ENCODE measurements around the gene GALNT7. TPM values are rescaled to one million over a fixed set of nuclear protein-coding genes. Genes with fewer than 3 reads are reported as not detected.

The GALNT7 gene
- total RNA-seq, 1 experiment from 2014 or later = 51.6 TPM

GRCh38 chr4:173360587-173361221 lies 192.1 kb downstream of the GALNT7 start:
- no peaks in the 10 kb centered on the region for H3K36me3 Mint-ChIP-seq (ENCODE audit: insufficient read depth, unreplicated experiment)
- TF ChIP-seq, protein P1, sequence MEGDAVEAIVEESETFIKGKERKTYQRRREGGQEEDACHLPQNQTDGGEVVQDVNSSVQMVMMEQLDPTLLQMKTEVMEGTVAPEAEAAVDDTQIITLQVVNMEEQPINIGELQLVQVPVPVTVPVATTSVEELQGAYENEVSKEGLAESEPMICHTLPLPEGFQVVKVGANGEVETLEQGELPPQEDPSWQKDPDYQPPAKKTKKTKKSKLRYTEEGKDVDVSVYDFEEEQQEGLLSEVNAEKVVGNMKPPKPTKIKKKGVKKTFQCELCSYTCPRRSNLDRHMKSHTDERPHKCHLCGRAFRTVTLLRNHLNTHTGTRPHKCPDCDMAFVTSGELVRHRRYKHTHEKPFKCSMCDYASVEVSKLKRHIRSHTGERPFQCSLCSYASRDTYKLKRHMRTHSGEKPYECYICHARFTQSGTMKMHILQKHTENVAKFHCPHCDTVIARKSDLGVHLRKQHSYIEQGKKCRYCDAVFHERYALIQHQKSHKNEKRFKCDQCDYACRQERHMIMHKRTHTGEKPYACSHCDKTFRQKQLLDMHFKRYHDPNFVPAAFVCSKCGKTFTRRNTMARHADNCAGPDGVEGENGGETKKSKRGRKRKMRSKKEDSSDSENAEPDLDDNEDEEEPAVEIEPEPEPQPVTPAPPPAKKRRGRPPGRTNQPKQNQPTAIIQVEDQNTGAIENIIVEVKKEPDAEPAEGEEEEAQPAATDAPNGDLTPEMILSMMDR (IDR thresholded peaks at IDR 0.05; ENCODE audit: unreplicated experiment) = no peak
- H3K27ac Mint-ChIP-seq (ENCODE audit: unreplicated experiment) = no peak overlapping the region
- CTCF ChIA-PET = interaction anchor here (1.1 kb wide), 1 partner anchor 25 kb away, joined by 3 read pairs; no protein-coding TSS in a partner anchor
- H3K27me3 Mint-ChIP-seq (ENCODE audit: unreplicated experiment) = no peaks in the 10 kb centered on the region
- no peak overlapping the region for H3K4me3 Mint-ChIP-seq (ENCODE audit: low read depth, unreplicated experiment)
- DNase-seq = no peak
- H3K9me3 Mint-ChIP-seq (ENCODE audit: low read depth, unreplicated experiment) = no peaks in the 10 kb centered on the region
- intact Hi-C loops (cut with micrococcal nuclease; ENCODE audit: unreplicated experiment) = no loop called here
- no peaks in the 10 kb centered on the region for H3K4me1 Mint-ChIP-seq (ENCODE audit: low read depth, unreplicated experiment)
- BruUV-seq (replicated peaks) = no TSS peak

DNA sequence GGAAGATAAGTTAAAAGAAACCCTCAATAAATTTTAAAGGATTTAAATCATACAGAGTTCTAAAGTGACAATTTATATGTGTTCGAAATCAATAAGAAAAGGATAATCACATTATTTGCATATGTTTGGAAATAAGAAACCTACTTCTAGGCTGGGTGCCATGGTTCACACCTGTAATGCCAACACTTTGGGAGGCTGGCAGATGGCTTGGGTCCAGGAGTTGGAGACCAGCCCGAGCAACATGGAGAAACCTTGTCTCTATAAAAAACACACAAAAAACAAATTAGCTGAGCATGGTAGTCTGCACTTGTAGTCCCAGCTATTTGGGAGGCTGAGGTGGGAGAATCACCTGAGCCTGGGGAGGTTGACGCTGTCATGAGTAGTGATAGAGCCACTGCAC lies 194.1 kb downstream of the GALNT7 start:
- no peaks in the 10 kb centered on the region for H3K27me3 Mint-ChIP-seq (ENCODE audit: unreplicated experiment)
- DNase-seq = no peak
- TF ChIP-seq, protein P1 (IDR thresholded peaks at IDR 0.05; ENCODE audit: unreplicated experiment) = no peak
- CTCF ChIA-PET = no interaction called here
- no peak overlapping the region for H3K27ac Mint-ChIP-seq (ENCODE audit: unreplicated experiment)
- intact Hi-C loops (cut with micrococcal nuclease; ENCODE audit: unreplicated experiment) = no loop called here
- no peaks in the 10 kb centered on the region for H3K9me3 Mint-ChIP-seq (ENCODE audit: low read depth, unreplicated experiment)
- no peaks in the 10 kb centered on the region for H3K4me1 Mint-ChIP-seq (ENCODE audit: low read depth, unreplicated experiment)
- no peaks in the 10 kb centered on the region for H3K36me3 Mint-ChIP-seq (ENCODE audit: insufficient read depth, unreplicated experiment)
- BruUV-seq (replicated peaks) = no TSS peak
- H3K4me3 Mint-ChIP-seq (ENCODE audit: low read depth, unreplicated experiment) = no peak overlapping the region

- Mint-ChIP-seq H3K4me1 (ENCODE audit: low read depth, unreplicated experiment) (no peaks in the 10 kb centered on the region), H3K27ac (ENCODE audit: unreplicated experiment) (no peak overlapping the region)
Measured at GRCh38 chr4:173365359-173365996, 196.9 kb downstream of the GALNT7 start.

GRCh38 chr4:173367285-173367684 lies 198.7 kb downstream of the GALNT7 start:
- Mint-ChIP-seq H3K4me1 (ENCODE audit: low read depth, unreplicated experiment) (no peaks in the 10 kb centered on the region), H3K9me3 (ENCODE audit: low read depth, unreplicated experiment) (no peaks in the 10 kb centered on the region), H3K36me3 (ENCODE audit: insufficient read depth, unreplicated experiment) (peaks cover 32% of the 10 kb centered on the region), H3K27me3 (ENCODE audit: unreplicated experiment) (no peaks in the 10 kb centered on the region), H3K4me3 (ENCODE audit: low read depth, unreplicated experiment) (no peak overlapping the region), H3K27ac (ENCODE audit: unreplicated experiment) (no peak overlapping the region)
- DNase-seq = no peak
- intact Hi-C loops (cut with micrococcal nuclease; ENCODE audit: unreplicated experiment) = no loop called here
- no TSS peak for BruUV-seq (replicated peaks)
- TF ChIP-seq, protein P1 (IDR thresholded peaks at IDR 0.05; ENCODE audit: unreplicated experiment) = no peak
- CTCF ChIA-PET = no interaction called here

More at GRCh38 chr4:173365359-173365996, 196.9 kb downstream of the GALNT7 start:
- Mint-ChIP-seq H3K27me3 (ENCODE audit: unreplicated experiment) (no peaks in the 10 kb centered on the region), H3K36me3 (ENCODE audit: insufficient read depth, unreplicated experiment) (peaks cover 14% of the 10 kb centered on the region), H3K9me3 (ENCODE audit: low read depth, unreplicated experiment) (no peaks in the 10 kb centered on the region), H3K4me3 (ENCODE audit: low read depth, unreplicated experiment) (no peak overlapping the region)
- intact Hi-C loops (cut with micrococcal nuclease; ENCODE audit: unreplicated experiment) = no loop called here
- CTCF ChIA-PET = no interaction called here
- TF ChIP-seq, protein P1 (IDR thresholded peaks at IDR 0.05; ENCODE audit: unreplicated experiment) = no peak
- BruUV-seq (replicated peaks) = no TSS peak
- DNase-seq = no peak

Data from Calu3 (cell line).